Measurements from ENCODE around the gene CEP250.

The CEP250 gene

GRCh38 chr20:35529552-35529951 is 74.2 kb downstream of the CEP250 start, which contains the start of gene C20orf173:
Gene C20orf173, minus strand, starts transcription at chr20:35529652. Its CDS starts 279 bp downstream, at chr20:35529373.
- Histone ChIP-seq H3K4me1 (ENCODE audit: insufficient read depth, low read length, poor library complexity, severe bottlenecking) (no peaks in the 10 kb centered on the region), H2AFZ (ENCODE audit: low read length) (no peak within 1 kb of the TSS), H3K79me2 (ENCODE audit: insufficient read depth, low read length) (no peaks in the 10 kb centered on the region), H3K9me2 (replicated peaks; ENCODE audit: low read depth, low read length) (no peaks in the 10 kb centered on the region), H3K4me2 (ENCODE audit: low read depth, low read length, poor library complexity, severe bottlenecking) (no peak within 1 kb of the TSS), H3K4me3 (ENCODE audit: low read length, poor library complexity, severe bottlenecking) (no peak within 1 kb of the TSS), H3K9me3 (ENCODE audit: insufficient read depth, low read depth, low read length) (no peaks in the 10 kb centered on the region), H3K36me3 (ENCODE audit: insufficient read depth, low read length) (no peaks in the 10 kb centered on the region), H3K9ac (ENCODE audit: low read depth, low read length, poor library complexity, severe bottlenecking) (no peak within 1 kb of the TSS), H3F3A (ENCODE audit: low read depth) (no peaks in the 10 kb centered on the region), H3K27me3 (ENCODE audit: insufficient read depth, low read length, poor library complexity, severe bottlenecking) (no peaks in the 10 kb centered on the region), H4K20me1 (ENCODE audit: insufficient read depth, low read length, poor library complexity, severe bottlenecking) (no peaks in the 10 kb centered on the region)
- TF ChIP-seq EZH2phosphoT487 (IDR thresholded peaks at IDR 0.05; ENCODE audit: borderline replicate concordance) = no peak
- TF ChIP-seq CTCF (conservative IDR thresholded peaks at IDR 0.05; ENCODE audit: low read length) = no peak

GRCh38 chr20:35539756-35540212 is 84.4 kb downstream of the CEP250 start:
- Histone ChIP-seq H3K4me1 (ENCODE audit: insufficient read depth, low read length, poor library complexity, severe bottlenecking) (peaks cover 18% of the 10 kb centered on the region), H3K79me2 (ENCODE audit: insufficient read depth, low read length) (peaks cover 9% of the 10 kb centered on the region; the same call in 1 of the 2 replicates), H3K4me3 (ENCODE audit: low read length, poor library complexity, severe bottlenecking) (no peak overlapping the region), H3K9ac (ENCODE audit: low read depth, low read length, poor library complexity, severe bottlenecking) (no peak overlapping the region), H4K20me1 (ENCODE audit: insufficient read depth, low read length, poor library complexity, severe bottlenecking) (no peaks in the 10 kb centered on the region), H3K27me3 (ENCODE audit: insufficient read depth, low read length, poor library complexity, severe bottlenecking) (no peaks in the 10 kb centered on the region), H3K9me3 (ENCODE audit: insufficient read depth, low read depth, low read length) (no peaks in the 10 kb centered on the region), H3K9me2 (replicated peaks; ENCODE audit: low read depth, low read length) (no peaks in the 10 kb centered on the region), H3F3A (ENCODE audit: low read depth) (no peaks in the 10 kb centered on the region), H3K36me3 (ENCODE audit: insufficient read depth, low read length) (no peaks in the 10 kb centered on the region), H3K4me2 (ENCODE audit: low read depth, low read length, poor library complexity, severe bottlenecking) (no peak overlapping the region), H2AFZ (ENCODE audit: low read length) (no peak overlapping the region)
- TF ChIP-seq EZH2phosphoT487 (IDR thresholded peaks at IDR 0.05; ENCODE audit: borderline replicate concordance) (no peak), CTCF (conservative IDR thresholded peaks at IDR 0.05; ENCODE audit: low read length) (no peak)

- Histone ChIP-seq H3K4me3 (ENCODE audit: low read length, poor library complexity, severe bottlenecking) (peak overlapping the region; percentile 91), H3F3A (ENCODE audit: low read depth) (no peaks in the 10 kb centered on the region), H3K79me2 (ENCODE audit: insufficient read depth, low read length) (peaks cover 9% of the 10 kb centered on the region; the same call in 1 of the 2 replicates), H3K36me3 (ENCODE audit: insufficient read depth, low read length) (no peaks in the 10 kb centered on the region), H4K20me1 (ENCODE audit: insufficient read depth, low read length, poor library complexity, severe bottlenecking) (no peaks in the 10 kb centered on the region), H3K4me2 (ENCODE audit: low read depth, low read length, poor library complexity, severe bottlenecking) (peak overlapping the region; percentile 86), H3K4me1 (ENCODE audit: insufficient read depth, low read length, poor library complexity, severe bottlenecking) (peaks cover 18% of the 10 kb centered on the region), H3K27me3 (ENCODE audit: insufficient read depth, low read length, poor library complexity, severe bottlenecking) (no peaks in the 10 kb centered on the region), H3K9me2 (replicated peaks; ENCODE audit: low read depth, low read length) (no peaks in the 10 kb centered on the region), H2AFZ (ENCODE audit: low read length) (peak overlapping the region; percentile 89), H3K9ac (ENCODE audit: low read depth, low read length, poor library complexity, severe bottlenecking) (peak overlapping the region; percentile 59), H3K9me3 (ENCODE audit: insufficient read depth, low read depth, low read length) (no peaks in the 10 kb centered on the region)
- TF ChIP-seq CTCF (conservative IDR thresholded peaks at IDR 0.05; ENCODE audit: low read length) (no peak), EZH2phosphoT487 (IDR thresholded peaks at IDR 0.05; ENCODE audit: borderline replicate concordance) (no peak)
Observed at GRCh38 chr20:35541118-35541782, 85.9 kb downstream of the CEP250 start.

All from Loucy (cell line).